GM23248 (cell line): ENCODE measurements around the gene HSD17B8.

ENCODE experiments used
- EZH2 ChIP-seq: fragments of 200-600 bp; sonication (generic); IDR thresholded peaks from 2 replicates; pipeline ENCODE4 v1.6.1; 2018; ENCODE audit warnings: antibody characterized with exemption, mild to moderate bottlenecking; ENCODE audit not compliant: insufficient read depth, poor library complexity, severe bottlenecking
- EZH2phosphoT487 ChIP-seq: fragments of 200-600 bp; sonication (generic); IDR thresholded peaks from 2 replicates; pipeline ENCODE4 v1.6.1; 2018; ENCODE audit warnings: antibody characterized with exemption, moderate library complexity, mild to moderate bottlenecking, low read depth; ENCODE audit not compliant: insufficient read depth

DNA sequence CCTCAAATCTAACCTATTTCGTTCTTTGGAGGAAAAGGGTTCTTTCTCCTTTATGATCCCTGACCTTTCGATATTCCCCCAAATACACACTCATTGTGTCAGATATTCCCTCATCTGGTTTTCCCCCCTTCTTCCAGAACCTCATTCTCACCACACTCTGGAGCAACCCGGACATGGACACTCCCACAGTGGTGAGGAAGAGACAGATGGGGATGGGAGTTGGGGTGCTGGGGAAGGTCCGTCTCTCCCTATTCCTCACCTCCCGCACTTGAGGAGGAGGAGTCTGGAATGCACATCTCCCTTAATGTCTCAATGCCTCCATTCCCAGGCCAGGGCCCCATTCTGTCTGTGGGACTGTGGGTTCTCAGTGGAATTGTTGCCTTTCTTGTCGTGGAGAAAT is 2.5 kb upstream of the HSD17B8 start:
- TF ChIP-seq EZH2phosphoT487 (no peak), EZH2 (no peak)
